Aorta (tissue), 5 donors: ENCODE results near the gene HCFC1. TPM values are rescaled to one million over a fixed set of nuclear protein-coding genes. Genes with fewer than 3 reads are reported as not detected.

Source experiments
- ATAC-seq: fragments of 200-7000 bp; cut with Tn5 transposase; one replicate; pipeline ENCODE4 v1.9.1; 2022; ENCODE audit warnings: moderate library complexity; ENCODE audit not compliant: low FRiP score
- DNase-seq, 2 donors: peaks; one replicate each; pipeline ENCODE4 v3.0.0-alpha.2; 2020
- H3K27ac ChIP-seq, 2 donors: one replicate each; pipeline ENCODE4 v1.5.1; 2013; ENCODE audit warnings: low read length in 2 of 2, mild to moderate bottlenecking in 2 of 2, moderate library complexity in 2 of 2, control low read depth in 1 of 2, inconsistent platforms in 1 of 2, low read depth in 1 of 2
- H3K27me3 ChIP-seq, 2 donors: one replicate each; pipeline ENCODE4 v1.6.1; 2013; ENCODE audit warnings: control low read depth in 1 of 2, low read length in 1 of 2, mild to moderate bottlenecking in 1 of 2, moderate library complexity in 1 of 2; ENCODE audit not compliant: insufficient read depth in 2 of 2, control insufficient read depth in 1 of 2
- H3K36me3 ChIP-seq, 2 donors: one replicate each; pipeline ENCODE4 v1.6.1; 2013; ENCODE audit warnings: control low read depth in 1 of 2, low read length in 1 of 2, mild to moderate bottlenecking in 1 of 2; ENCODE audit not compliant: insufficient read depth in 2 of 2, control insufficient read depth in 1 of 2
- H3K4me1 ChIP-seq, 2 donors: one replicate each; pipeline ENCODE4 v1.6.1; 2013; ENCODE audit warnings: low read length in 2 of 2, control low read depth in 1 of 2, mild to moderate bottlenecking in 1 of 2, moderate library complexity in 1 of 2; ENCODE audit not compliant: insufficient read depth in 2 of 2, control insufficient read depth in 1 of 2
- H3K4me3 ChIP-seq, 2 donors: one replicate each; pipeline ENCODE4 v1.5.1; 2013; ENCODE audit warnings: low read length in 2 of 2, control low read depth in 1 of 2, mild to moderate bottlenecking in 1 of 2
- H3K9me3 ChIP-seq: one replicate; pipeline ENCODE4 v1.6.1; 2013; ENCODE audit warnings: mild to moderate bottlenecking, low read length; ENCODE audit not compliant: control insufficient read depth
- WGBS, 2 donors: extraction: QIAGEN DNeasy Blood & Tissue Kit; methylation state at CpG; one replicate each; pipeline ENCODE4 v1.1.7; 2013; 5-methylcytosine and 5-hydroxymethylcytosine counted together
- intact Hi-C, 2 donors: fragments of 100-400 bp; cut with DNase I; formaldehyde crosslinking; loops; one replicate each; pipeline versions ENCODE4 v1.14.2 to v1.15.0; 2022
- polyA plus RNA-seq, 2 donors: library from polyadenylated mRNA; stranded (reverse); fragments of 200-250 nt; gene quantifications; one replicate each; pipeline ENCODE4 v1.2.3, GENCODE V29; 2013
- total RNA-seq, 2 donors: library from RNA; stranded (reverse); fragmentation: NEBNext Ultra II Directional; extraction: Animal tissue kit (Norgen Biotek cat#: 25700); gene quantifications; one replicate each; pipeline ENCODE4 v1.2.1, GENCODE V29; 2021
- donor health status: healthy with polysubstance abuse.
- donor health status: Bipolar disorder and iron deficiency.
- donor health status: DM: no; HTN: no; CAD: no.
- donor health status: DM: no; HTN: no; CAD: no.
- donor health status: DM: yes; HTN: yes; CAD: no.

Gene HCFC1
- total and polyA plus RNA-seq, 4 donors: 6.5 to 41.8 (median 30.9) TPM

DNA sequence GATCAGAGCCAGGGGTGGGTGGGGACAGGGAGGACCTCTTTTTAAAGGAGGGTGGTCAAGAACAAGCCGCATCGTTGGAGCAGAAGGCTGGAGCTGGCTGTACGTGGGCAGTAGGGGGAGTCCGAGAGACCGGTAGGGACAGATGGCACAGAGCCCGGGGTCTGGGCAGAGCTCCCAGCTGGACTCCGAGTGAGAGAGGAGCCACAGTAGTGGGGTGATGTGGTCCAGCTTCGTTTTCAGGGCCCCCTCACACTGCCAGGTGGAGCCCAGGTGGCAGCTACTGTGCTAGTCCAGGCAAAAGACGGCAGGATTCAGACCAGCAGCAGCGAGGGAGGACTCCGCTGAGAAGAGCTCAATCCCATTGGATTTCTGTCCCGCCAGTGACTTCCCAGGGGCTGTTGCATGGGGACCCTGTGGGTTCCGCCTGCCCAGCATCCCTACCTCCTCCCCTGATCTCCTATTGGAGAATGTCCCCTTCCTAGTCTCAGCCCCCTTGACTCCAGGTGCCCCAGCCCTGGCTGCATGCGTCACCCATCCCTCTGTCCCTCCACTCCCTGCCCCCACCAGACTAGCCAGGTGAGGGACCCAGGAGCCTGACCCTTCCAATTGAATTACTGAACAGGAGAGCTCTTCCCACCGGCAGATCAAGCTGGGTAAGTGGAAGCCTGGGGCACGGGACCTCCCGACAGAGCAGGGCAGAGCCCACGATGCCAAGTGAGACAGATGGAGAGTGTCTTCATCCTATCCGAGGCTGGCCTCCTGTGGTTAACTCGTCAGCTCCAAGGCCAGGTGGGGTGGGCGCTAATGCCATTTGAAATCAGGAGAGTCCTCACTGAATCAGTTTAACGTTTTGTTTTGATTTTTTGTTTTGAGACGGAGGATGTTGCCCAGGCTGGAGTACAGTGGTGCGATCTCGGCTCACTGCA lies 48.4 kb downstream of the HCFC1 start:
- intact Hi-C loops: no loop called here
- no peaks in the 10 kb centered on the region for H3K36me3 ChIP-seq
- no peak overlapping the region for H3K4me3 ChIP-seq
- no peaks in the 10 kb centered on the region for H3K27me3 ChIP-seq
- H3K9me3 ChIP-seq: no peaks in the 10 kb centered on the region
- ATAC-seq (no peak), DNase-seq (peak; percentile 85 to 93)
- 42 to 53% methylated on average over 25 of the region's 25 CpGs for WGBS, 2 donors
- H3K4me1 ChIP-seq: no peaks in the 10 kb centered on the region
- no peak overlapping the region for H3K27ac ChIP-seq

DNA sequence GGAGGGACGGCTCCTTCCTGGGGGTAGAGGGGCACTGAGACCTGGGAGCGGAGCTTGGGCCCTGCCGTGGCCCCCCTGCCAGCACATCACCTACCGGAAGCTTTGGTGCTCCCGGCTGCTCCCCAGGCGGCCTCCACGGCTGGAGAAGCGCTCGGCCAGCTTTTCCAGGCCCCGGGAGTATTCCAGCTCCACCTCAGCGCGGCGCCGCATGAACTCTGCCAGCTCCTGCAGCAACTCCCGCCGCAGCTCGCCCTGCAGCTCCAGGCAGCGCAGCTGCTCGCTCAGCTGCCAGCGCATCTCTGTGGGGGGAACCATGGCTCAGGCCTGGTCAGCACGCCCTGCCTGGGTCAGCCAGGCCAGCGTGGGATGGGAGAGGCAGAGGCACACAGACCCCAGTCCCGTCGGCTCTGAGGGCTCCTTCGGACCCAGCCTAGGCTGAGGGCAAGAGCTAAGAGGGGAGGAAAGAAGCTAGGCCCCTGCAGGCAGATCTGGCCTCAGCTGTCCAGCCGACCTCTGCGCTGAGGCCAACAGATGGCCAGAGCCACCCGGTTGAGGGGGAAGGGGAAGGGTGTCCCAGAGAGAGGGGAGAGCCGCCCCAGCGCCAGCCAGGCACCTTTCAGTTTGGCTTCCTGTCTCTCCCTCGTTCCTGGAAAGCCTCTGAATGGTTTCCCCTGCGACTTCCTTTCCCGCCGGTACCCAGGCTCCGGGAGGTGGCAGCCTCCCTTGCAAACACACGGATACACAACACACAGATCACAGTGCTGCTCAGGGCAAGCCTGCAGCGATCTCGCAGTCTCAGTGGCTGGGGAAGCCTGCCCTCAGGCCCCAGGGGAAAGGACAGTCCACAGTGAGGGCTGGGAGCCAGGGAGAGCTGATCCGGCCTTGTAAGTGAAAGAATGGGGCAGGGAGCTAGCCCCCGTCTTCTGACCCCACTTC lies 49.8 kb downstream of the HCFC1 start:
- ATAC-seq: peak; percentile 2
- no peaks in the 10 kb centered on the region for H3K27me3 ChIP-seq
- H3K9me3 ChIP-seq: no peaks in the 10 kb centered on the region
- H3K36me3 ChIP-seq: no peaks in the 10 kb centered on the region
- H3K4me1 ChIP-seq: no peaks in the 10 kb centered on the region
- DNase-seq: peak in 1 of 2 donors; percentile 50
- no peak overlapping the region for H3K27ac ChIP-seq
- H3K4me3 ChIP-seq: no peak overlapping the region
- intact Hi-C loops: no loop called here
- WGBS, 2 donors: 60 to 65% methylated on average over 39 to 40 of the region's 40 CpGs

DNA sequence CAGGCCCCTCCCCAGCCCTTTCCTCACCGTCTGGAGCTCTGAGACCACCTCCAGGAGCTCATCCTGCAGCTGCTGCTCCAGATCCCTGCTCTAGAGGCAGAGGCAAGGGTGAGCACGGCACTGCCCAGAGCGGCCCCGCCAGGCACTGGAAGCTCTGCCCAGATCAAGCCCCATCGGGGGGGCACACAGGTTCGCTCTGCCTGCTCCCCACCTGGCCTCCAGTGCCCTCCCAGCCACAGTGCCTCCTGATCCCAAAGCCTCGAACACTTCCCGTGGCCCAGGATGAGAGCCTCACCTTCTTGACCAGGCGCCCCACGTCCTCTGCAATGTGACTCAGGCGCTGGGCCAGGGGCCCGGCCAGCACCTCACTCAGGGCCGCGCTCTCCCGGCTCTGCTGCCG lies 50.5 kb downstream of the HCFC1 start:
- Histone ChIP-seq H3K27me3 (no peaks in the 10 kb centered on the region), H3K36me3 (no peaks in the 10 kb centered on the region), H3K4me1 (no peaks in the 10 kb centered on the region), H3K27ac (no peak overlapping the region), H3K9me3 (no peaks in the 10 kb centered on the region), H3K4me3 (no peak overlapping the region)
- intact Hi-C loops: no loop called here
- 72 to 75% methylated on average over 16 of the region's 16 CpGs for WGBS, 2 donors
- DNase-seq: peak in 1 of 2 donors; percentile 37
- peak; percentile 2 for ATAC-seq

DNA sequence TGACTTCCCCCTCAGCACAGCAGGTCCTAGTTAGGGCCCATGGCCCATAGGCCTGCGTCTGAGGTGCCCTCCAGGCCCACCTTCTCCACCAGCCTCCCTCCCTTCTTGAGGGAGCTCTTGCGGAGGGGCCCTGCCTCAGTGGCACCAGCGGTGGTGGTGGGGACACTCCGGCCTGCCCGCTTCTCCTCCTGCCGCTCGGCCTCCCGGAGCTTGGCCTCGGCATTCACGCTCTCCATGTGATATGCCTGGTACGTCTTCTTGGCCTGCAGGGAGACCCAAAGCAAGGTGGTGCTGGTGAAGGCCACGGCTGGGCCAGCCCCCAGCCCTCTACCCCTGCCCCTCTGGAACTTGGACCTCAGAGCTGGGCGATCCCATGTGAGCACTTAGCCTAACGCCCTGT lies 51.1 kb downstream of the HCFC1 start:
- Histone ChIP-seq H3K27ac (no peak overlapping the region), H3K36me3 (no peaks in the 10 kb centered on the region), H3K4me1 (no peaks in the 10 kb centered on the region), H3K27me3 (no peaks in the 10 kb centered on the region), H3K4me3 (no peak overlapping the region), H3K9me3 (no peaks in the 10 kb centered on the region)
- intact Hi-C loops: no loop called here
- DNase-seq (peak in 1 of 2 donors; percentile 36), ATAC-seq (no peak)
- WGBS, 2 donors: 89 to 96% methylated on average over 14 of the region's 14 CpGs

DNA sequence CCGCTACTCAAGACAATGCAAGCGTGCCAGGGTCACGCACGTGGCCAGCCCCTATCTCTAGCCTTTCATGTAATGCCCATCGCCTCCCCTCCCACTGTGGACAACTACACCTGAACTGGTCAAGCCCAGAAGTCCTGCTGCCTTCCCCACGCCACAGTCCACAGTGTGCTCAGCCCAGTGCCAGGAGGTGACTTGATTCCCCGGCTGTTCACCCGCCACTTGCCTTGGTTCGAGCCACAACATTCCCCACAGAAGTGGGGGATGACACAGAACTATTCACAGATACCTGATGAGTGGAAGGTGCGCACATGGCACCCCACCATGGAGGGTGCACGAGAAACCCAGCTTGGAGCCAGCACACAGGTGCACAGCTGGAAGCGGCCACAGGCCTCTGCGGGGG lies 52.3 kb downstream of the HCFC1 start:
- no peak overlapping the region for H3K4me3 ChIP-seq
- intact Hi-C loops: no loop called here
- no peaks in the 10 kb centered on the region for H3K27me3 ChIP-seq
- H3K27ac ChIP-seq: no peak overlapping the region
- 89 to 95% methylated on average over 13 of the region's 13 CpGs for WGBS, 2 donors
- no peaks in the 10 kb centered on the region for H3K4me1 ChIP-seq
- H3K9me3 ChIP-seq: no peaks in the 10 kb centered on the region
- DNase-seq (no peak), ATAC-seq (no peak)
- H3K36me3 ChIP-seq: no peaks in the 10 kb centered on the region

DNA sequence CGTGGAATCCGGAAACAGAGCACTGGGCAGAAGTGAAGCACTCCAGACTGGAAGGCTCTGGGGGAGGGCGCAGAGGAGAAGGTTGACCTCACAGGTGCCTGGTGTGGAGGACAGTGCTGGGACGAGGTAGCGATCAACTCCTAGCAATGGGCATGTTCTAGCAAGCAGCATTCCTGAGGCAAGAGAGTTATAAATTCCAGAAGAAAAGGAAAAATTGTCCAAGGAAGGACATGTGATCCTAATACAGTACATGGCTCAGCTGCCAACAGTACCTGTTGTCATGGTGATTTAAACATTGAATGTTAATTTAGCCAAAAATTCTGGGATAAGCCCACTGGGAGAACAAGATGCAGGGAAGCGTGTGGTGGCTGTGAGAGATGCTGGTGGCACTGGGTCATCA lies 53.7 kb downstream of the HCFC1 start:
- Histone ChIP-seq H3K36me3 (no peaks in the 10 kb centered on the region), H3K27me3 (no peaks in the 10 kb centered on the region), H3K9me3 (no peaks in the 10 kb centered on the region), H3K4me3 (no peak overlapping the region), H3K4me1 (no peaks in the 10 kb centered on the region), H3K27ac (no peak overlapping the region)
- 63 to 68% methylated on average over 6 of the region's 6 CpGs for WGBS, 2 donors
- intact Hi-C loops: no loop called here
- DNase-seq (no peak), ATAC-seq (no peak)

DNA sequence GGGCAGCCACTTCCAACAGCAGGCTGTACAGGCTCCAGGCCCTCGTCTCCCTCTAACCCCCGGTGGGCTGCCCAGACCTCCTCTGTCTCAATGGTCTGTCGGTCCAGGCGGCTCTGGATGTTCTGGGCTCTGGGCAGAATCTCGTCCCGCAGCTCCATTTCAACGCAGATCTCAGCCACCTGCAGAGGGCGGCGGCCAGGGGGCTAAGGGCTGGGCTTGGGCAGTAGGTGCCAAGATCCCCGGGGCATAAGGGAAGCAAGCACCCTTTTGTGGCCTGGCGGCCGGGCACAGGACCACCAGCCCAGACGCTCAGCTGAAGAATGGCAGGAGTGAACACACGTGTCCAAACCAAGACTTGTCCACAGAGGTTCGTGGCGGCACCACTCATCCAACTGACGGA lies 57.9 kb downstream of the HCFC1 start:
- Histone ChIP-seq H3K27me3 (no peaks in the 10 kb centered on the region), H3K4me1 (no peaks in the 10 kb centered on the region), H3K9me3 (no peaks in the 10 kb centered on the region), H3K36me3 (no peaks in the 10 kb centered on the region), H3K27ac (no peak overlapping the region), H3K4me3 (no peak overlapping the region)
- ATAC-seq (no peak), DNase-seq (no peak)
- WGBS, 2 donors: 89 to 91% methylated on average over 15 to 17 of the region's 17 CpGs
- intact Hi-C loops: no loop called here

DNA sequence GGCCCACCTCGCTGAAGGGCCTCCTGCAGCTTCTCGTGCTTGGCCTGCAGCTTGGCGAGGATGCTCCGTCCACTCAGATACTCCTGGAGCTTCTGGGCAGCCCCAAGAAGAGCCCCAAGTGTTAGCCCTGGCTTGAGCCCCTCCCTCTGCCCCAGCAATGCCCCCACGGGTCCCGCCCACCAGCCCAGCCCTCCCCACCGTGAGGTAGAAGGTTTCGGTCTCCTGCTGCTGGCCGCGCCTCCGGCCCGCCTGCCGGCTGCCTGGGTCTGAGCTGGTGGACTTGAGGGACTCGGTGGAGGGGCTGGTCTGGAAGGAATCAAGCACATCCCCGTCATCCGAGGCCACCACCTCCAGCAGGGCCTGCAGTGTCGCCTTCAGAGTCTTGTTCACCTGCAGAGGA lies 58.4 kb downstream of the HCFC1 start:
- intact Hi-C loops: no loop called here
- Histone ChIP-seq H3K27ac (no peak overlapping the region), H3K4me1 (no peaks in the 10 kb centered on the region), H3K36me3 (no peaks in the 10 kb centered on the region), H3K27me3 (no peaks in the 10 kb centered on the region), H3K4me3 (no peak overlapping the region), H3K9me3 (no peaks in the 10 kb centered on the region)
- 69 to 78% methylated on average over 17 of the region's 17 CpGs for WGBS, 2 donors
- no peak for ATAC-seq
- peak in 1 of 2 donors; percentile 43 for DNase-seq
